Right hindlimb (tissue), 1 donor: ENCODE results near the gene OGG1.

Experiments used
- DNase-seq: peaks from one replicate; pipeline ENCODE4 v3.0.0-alpha.2; 2018

The OGG1 gene

GRCh38 chr3:9729419-9729818 lies 20.3 kb upstream of the OGG1 start:
- no peak for DNase-seq

DNA sequence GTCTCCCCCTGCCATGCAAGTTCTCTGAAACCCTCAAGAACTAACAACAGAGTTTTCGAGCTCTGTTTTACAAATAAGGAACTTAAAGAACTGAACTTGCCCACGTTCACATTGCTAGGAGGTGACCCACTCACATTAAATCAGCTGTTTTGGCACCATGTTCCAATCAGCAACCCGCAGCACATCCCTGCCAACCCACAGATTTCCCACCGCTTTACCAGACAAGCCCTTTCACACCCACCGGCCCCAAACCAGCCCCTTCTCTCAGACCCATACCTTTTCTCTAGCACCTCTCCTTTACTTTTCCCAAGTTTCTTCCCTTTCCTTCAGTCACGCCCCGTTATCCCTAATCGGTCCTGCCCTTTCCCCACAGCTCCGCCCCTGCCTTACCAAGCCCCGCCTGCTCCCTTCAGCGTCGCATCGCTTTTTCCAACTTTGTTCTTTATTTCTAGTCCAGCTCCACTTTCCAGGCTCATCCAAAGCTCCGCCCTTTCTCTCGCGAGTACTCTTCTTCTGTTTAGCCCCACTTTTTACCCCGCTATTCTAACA lies 19.0 kb upstream of the OGG1 start:
- DNase-seq = no peak

GRCh38 chr3:9731206-9732079 lies 18.3 kb upstream of the OGG1 start, which contains the start of gene BRPF1:
TSS of gene BRPF1 (plus strand) at chr3:9731735. CDS start at chr3:9734141, 2,406 bp downstream.
- DNase-seq = peak; percentile 100

GRCh38 chr3:9732080-9732739 lies 17.5 kb upstream of the OGG1 start:
- DNase-seq = no peak

DNA sequence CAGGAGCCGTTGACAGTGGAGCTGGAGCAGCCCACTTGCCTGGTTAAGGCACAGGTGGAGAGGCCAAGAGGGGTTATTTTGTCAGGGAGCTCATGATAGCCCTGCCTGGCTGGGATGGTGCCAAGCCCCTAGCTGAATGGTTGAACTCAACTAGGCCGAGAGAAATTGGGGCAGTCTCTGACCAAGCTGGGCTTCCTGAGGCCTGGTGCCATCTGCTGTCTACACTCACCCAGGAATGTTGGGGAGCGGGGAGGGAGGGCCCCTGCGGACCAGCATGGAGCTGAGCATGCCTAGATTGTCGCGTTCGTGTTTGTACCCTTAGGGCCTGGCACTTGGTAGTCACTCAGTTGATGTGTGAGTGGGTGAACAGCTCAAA lies 17.0 kb upstream of the OGG1 start:
- DNase-seq = no peak

- DNase-seq = no peak
Observed at GRCh38 chr3:9736831-9737230, 12.9 kb upstream of the OGG1 start.

GRCh38 chr3:9739181-9739580 lies 10.6 kb upstream of the OGG1 start:
- no peak for DNase-seq

DNA sequence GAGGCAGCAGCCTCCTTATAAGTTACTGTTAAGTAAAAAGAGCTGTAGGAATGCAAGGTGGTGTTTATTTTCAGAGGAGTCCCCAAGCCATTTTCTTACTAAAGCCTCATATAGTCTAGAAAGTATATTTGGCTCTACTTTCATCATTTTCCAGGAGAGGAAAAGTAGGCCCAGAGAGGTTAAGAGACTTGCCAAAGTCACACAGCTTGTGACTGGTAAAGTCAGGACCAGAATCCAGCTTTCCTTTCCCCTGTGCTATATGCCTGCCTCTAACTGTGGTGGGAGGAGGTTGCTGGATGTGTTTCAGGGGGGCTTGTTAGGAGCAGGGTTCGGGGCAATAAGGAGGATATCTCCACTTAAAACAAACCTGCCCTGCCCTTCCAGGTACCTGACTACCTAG lies 7.2 kb upstream of the OGG1 start:
- DNase-seq = no peak

DNA sequence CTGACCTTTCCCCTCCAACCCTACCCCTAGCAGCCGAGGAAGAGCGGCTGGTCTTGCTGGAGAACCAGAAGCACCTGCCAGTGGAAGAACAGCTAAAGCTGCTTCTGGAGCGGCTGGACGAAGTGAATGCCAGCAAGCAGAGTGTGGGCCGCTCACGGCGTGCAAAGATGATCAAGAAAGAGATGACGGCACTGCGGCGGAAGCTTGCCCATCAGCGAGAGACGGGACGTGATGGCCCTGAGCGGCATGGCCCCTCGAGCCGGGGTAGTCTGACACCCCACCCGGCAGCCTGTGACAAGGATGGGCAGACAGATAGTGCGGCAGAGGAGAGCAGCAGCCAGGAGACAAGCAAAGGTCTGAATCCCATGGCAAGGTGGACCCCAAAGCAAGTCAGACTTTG lies 6.2 kb upstream of the OGG1 start:
- no peak for DNase-seq

DNA sequence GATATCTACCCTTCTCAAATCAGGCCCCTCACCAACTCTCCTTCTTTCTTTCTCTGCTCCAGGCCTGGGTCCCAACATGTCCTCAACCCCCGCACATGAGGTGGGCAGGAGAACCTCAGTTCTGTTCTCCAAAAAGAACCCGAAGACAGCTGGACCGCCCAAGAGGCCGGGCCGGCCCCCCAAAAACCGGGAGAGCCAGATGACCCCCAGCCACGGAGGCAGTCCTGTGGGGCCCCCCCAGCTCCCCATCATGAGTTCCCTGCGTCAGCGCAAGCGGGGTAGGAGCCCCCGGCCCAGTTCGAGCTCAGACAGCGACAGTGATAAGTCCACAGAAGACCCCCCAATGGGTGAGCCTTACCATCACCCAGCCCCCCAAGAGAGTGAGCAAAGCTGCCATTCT lies 5.6 kb upstream of the OGG1 start:
- no peak for DNase-seq

- DNase-seq = no peak
Observed at GRCh38 chr3:9745521-9745920, 4.2 kb upstream of the OGG1 start.

GRCh38 chr3:9746330-9746729 lies 3.4 kb upstream of the OGG1 start:
- no peak for DNase-seq

GRCh38 chr3:9747267-9747666 lies 2.5 kb upstream of the OGG1 start:
- DNase-seq = no peak

DNA sequence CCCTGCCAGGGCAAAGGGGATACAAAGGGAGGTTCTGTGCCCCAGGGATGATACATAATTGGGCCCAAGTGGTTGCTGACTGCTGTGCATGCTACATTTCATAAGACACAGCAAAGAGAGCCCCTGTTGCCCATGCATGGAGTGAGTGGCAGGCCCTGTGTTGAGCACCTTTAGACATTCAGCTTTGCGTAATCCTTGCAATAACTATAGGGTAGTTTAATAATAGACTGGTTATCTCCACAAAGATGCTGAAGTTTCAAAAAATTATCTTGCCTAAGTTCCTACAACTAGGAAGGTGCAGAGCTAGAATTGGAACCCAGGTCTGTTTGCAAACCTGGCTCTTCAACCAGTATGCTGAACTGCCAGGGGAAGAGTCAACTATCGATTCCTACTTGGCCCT lies 1.7 kb upstream of the OGG1 start:
- DNase-seq = no peak

- DNase-seq = no peak
Observed at GRCh38 chr3:9749296-9749644, 482 bp upstream of the OGG1 start.

DNA sequence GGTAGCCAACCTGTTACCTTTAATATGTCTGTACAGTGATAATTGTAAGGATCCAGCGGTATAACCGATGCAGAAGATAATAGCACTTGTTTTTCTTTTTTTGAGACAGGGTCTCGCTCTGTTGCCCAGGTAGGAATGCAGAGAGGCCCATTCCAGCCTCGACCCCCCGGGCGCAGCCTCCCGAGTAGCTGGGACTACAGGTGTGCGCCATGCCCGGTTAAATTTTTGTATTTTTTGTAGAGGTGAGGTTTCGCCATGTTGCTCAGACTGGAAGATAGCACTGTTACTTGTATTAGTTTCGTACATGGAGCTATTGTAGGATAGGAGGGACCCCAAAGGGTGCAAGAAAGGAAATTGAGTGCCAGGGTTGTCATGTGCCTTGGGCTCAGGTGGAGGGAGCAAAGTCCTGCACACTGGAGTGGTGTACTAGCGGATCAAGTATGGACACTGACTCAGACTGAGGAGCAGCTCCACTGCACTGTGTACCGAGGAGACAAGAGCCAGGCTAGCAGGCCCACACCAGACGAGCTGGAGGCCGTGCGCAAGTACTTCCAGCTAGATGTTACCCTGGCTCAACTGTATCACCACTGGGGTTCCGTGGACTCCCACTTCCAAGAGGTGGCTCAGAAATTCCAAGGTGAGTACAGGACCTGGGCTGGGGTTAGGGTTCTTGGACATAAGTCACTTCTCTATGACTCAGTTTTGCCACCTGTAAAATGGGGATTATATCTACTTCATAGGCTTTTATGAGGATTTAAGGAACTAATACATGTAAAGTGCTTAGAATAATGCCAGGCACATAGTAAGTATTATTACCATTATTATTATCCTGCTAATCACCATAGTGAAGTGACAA lies 1.0 kb downstream of the OGG1 start:
- no peak for DNase-seq

GRCh38 chr3:9754678-9755077 lies 4.9 kb downstream of the OGG1 start:
- no peak for DNase-seq

DNA sequence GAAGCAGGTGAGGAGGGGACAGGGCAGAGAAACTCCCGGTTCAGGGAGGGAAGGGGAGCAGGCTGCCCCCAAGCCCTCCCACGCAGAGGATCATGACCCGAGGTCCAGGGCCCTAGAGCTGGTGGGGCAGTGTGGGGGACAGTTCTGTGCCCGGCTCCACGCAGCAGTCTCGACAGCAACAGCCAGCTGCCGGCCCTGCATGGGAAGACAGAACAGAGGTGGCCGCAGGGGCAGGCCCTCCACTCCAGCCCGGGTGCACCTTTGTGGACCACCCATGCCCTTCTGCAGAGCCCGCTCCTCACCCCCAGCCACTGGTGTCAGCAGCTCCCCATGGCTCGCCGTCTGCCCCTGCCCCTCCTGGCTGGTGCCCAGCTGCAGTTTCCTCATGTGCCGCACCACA lies 7.7 kb downstream of the OGG1 start:
- DNase-seq = no peak

- DNase-seq = no peak
Observed at GRCh38 chr3:9760779-9761505, 11.2 kb downstream of the OGG1 start.

DNA sequence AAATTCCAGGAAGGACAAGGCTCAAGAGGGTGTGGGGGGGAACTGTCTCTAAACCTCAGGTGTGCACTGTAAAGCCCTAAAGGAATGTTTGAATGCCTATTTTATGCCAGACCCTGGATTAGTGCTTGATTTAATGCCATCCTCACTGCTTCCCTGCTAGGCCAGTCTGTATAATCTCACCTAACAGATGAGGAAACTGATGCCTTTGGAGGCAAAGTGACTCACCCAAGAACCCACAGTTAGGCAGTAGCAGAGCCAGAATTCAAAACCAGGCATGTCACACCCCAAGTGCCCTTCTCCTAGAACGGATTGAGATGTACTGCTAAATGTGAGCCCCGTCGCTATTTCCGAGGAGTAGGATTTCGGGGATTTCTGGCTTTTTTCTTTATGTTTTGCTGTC lies 12.2 kb downstream of the OGG1 start:
- no peak for DNase-seq

- DNase-seq = no peak
Observed at GRCh38 chr3:9762871-9763270, 13.1 kb downstream of the OGG1 start.

- DNase-seq = no peak
Observed at GRCh38 chr3:9765865-9766264, 16.1 kb downstream of the OGG1 start.

GRCh38 chr3:9767418-9767817 lies 17.7 kb downstream of the OGG1 start:
- no peak for DNase-seq
